ENCODE results near the gene FDX2.
"Not testable (repeated sequence)": the region's sequence is repeated elsewhere in the genome, so short reads cannot be mapped to it uniquely, and the experiment has no call there.

FDX2 gene

DNA sequence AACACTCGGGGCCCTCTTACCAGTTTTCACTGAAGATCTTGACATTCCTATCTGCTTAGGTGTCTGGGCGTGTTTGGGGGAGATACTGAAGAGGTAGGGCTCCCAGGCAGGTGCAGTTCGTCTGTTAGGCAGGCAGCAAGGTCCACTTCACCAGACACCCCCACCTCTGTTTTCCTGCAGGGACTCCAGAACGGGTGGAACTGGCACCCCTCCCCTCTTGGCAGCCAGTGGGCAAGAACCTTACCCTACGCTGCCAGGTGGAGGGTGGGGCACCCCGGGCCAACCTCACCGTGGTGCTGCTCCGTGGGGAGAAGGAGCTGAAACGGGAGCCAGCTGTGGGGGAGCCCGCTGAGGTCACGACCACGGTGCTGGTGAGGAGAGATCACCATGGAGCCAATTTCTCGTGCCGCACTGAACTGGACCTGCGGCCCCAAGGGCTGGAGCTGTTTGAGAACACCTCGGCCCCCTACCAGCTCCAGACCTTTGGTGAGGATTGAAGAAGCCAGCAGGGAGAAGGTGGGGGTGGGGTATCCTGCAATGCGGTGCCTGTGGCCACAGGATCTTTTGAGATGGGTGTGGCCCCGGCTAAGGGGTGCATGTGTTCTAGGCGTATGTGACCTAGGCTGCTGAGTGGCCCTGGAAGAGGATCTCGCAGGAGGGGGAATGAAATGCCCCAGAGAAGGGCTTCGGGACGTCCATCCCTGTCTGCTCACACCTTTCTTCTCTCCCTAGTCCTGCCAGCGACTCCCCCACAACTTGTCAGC, 32.3 kb downstream of the FDX2 start:
- H3K4me3 ChIP-seq (ENCODE audit: control insufficient read depth, low read depth, low read length), result no peak overlapping the region
- DNase-seq (ENCODE audit: low read depth), result no peak
- TF ChIP-seq, protein P1, sequence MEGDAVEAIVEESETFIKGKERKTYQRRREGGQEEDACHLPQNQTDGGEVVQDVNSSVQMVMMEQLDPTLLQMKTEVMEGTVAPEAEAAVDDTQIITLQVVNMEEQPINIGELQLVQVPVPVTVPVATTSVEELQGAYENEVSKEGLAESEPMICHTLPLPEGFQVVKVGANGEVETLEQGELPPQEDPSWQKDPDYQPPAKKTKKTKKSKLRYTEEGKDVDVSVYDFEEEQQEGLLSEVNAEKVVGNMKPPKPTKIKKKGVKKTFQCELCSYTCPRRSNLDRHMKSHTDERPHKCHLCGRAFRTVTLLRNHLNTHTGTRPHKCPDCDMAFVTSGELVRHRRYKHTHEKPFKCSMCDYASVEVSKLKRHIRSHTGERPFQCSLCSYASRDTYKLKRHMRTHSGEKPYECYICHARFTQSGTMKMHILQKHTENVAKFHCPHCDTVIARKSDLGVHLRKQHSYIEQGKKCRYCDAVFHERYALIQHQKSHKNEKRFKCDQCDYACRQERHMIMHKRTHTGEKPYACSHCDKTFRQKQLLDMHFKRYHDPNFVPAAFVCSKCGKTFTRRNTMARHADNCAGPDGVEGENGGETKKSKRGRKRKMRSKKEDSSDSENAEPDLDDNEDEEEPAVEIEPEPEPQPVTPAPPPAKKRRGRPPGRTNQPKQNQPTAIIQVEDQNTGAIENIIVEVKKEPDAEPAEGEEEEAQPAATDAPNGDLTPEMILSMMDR (conservative IDR thresholded peaks at IDR 0.05; ENCODE audit: control insufficient read depth, insufficient read depth, low read depth, low read length), result no peak

DNA sequence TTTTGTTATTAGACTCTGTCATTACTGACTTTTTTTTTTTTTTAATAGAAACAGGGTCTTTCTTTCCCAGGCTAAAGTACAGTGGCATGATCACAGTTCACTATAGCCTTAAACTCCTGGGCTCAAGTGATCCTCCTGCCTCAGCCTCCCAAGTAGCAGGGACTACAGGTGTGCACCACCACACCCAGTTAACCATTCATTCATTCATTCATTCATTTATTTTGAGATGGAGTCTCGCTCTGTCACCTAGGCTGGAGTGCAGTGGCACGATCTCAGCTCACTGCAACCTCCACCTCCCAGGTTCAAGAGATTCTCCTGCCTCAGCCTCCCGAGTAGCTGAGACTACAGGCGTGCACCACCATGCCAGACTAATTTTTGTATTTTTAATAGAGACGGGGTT, 33.8 kb downstream of the FDX2 start:
- H3K4me3 ChIP-seq (ENCODE audit: control insufficient read depth, low read depth, low read length); DNase-seq (ENCODE audit: low read depth): not testable (repeated sequence)

DNA sequence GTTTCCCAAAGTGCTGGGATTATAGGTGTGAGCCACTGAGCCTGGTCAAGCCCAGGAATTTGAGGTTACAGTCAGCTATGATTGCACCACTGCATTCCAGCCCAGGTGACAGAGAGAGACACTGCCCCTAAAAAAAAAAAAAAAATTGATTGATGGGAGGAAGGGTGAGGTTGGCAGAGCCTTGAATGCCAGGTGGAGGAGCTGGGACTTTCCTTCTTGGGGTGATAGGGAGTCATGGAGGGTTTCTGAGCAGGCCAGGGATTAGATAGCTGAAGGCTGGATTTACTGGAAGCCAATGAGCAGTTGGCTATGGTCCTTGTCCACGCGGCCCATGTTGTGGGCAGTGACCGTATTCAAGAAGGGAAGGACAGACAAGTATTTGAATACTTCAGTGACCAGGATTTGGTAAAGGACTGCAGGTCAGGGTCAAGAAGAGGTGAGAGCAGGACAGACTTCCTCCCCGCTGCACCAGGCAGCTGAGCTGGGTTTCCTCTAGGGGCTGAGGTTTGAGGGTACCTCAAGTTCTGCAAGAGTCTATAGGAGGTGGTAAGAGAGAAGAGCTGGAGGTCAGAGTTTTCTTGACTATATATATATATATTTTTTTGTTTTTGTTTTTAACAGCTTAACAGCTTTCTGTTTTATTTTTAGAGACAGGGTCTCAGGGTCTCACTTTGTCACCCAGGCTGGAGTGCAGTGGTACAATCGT, 35.9 kb downstream of the FDX2 start:
- no peak for DNase-seq (ENCODE audit: low read depth)
- TF ChIP-seq, protein P1 (conservative IDR thresholded peaks at IDR 0.05; ENCODE audit: control insufficient read depth, insufficient read depth, low read depth, low read length), result no peak
- no peak overlapping the region for H3K4me3 ChIP-seq (ENCODE audit: control insufficient read depth, low read depth, low read length)

DNA sequence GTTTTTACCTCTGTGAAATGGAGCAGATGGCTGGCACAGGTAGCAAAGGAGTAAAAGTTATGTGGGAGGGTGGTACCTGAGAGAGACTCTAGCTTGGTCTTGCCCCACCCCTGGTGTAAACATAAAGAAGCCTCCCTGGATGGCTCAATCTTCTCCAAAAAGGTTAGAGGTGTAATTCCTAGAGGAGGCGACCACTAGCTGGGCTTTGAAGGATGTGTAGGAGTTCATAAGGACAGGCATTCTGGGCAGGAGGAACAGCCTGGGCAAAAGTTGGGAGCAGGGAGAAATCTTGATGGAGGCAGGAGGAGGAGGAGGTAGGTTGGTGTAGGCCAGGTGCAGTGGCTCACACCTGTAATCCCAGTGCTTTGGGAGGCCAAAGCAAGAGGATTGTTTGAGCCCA, 36.9 kb downstream of the FDX2 start:
- TF ChIP-seq, protein P1 (conservative IDR thresholded peaks at IDR 0.05; ENCODE audit: control insufficient read depth, insufficient read depth, low read depth, low read length), result no peak
- no peak for DNase-seq (ENCODE audit: low read depth)
- H3K4me3 ChIP-seq (ENCODE audit: control insufficient read depth, low read depth, low read length), result no peak overlapping the region

DNA sequence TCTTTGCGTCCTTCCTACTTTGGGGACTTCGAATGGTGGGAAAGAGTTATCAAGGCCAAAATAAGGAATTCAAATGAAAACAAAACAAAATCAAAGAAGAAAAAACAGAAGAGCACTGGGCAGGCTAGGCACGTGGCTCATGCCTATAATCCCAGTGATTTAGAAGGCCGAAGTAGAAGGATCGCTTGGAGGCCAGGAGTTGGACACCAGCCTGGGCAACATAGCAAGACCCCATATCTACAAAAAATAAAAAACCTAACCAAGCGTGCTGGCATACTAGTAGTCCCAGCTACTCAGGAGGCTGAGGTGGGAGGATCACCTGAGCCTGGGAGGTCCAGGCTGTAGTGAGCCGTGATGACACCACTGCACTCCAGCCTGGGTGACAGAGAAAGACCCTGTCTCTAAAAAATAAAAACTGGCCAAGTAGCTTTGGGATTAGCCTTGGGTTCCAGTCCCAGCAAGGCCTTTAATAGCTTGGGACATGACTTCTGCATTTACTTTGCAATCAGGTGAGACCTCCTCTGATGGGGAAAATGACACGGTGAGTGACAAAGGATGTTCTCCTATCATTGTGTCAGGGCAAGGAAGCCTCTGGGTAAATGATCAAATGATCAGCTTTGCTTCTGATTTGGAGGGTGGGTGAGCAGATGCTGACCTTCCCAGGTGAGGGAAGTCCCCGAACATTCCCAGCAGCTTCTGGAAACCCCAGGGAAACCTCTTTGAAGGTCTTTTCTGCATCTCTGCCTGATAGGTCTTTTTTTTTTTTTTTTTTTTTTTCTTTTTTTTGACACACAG, 37.8 kb downstream of the FDX2 start:
- no peak for DNase-seq (ENCODE audit: low read depth)
- no peak overlapping the region for H3K4me3 ChIP-seq (ENCODE audit: control insufficient read depth, low read depth, low read length)
- TF ChIP-seq, protein P1 (conservative IDR thresholded peaks at IDR 0.05; ENCODE audit: control insufficient read depth, insufficient read depth, low read depth, low read length), result no peak

DNA sequence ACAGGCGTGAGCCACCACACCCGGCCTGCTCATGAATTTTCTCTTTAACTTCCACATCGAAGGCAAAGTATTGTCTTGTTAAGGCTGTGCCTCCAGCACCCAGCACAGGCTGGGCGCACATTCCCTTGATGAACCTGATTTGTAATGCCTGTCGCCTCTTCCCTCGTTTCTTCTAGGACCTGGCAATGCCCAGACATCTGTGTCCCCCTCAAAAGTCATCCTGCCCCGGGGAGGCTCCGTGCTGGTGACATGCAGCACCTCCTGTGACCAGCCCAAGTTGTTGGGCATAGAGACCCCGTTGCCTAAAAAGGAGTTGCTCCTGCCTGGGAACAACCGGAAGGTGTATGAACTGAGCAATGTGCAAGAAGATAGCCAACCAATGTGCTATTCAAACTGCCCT, 41.2 kb downstream of the FDX2 start:
- H3K4me3 ChIP-seq (ENCODE audit: control insufficient read depth, low read depth, low read length), result no peak overlapping the region
- DNase-seq (ENCODE audit: low read depth), result no peak
- TF ChIP-seq, protein P1 (conservative IDR thresholded peaks at IDR 0.05; ENCODE audit: control insufficient read depth, insufficient read depth, low read depth, low read length), result no peak
